PC-3 (cell line): ENCODE data around the gene EN1.

ENCODE experiments used
- EZH2 ChIP-seq: fragments of 300-600 bp; sonication (generic); IDR thresholded peaks from one replicate; pipeline ENCODE4 v1.6.1; 2017; ENCODE audit warnings: antibody characterized with exemption, mild to moderate bottlenecking, low read length; ENCODE audit not compliant: unreplicated experiment
- EZH2phosphoT487 ChIP-seq: fragments of 300-600 bp; sonication (generic); IDR thresholded peaks from 2 replicates; pipeline ENCODE4 v1.6.1; 2018; ENCODE audit warnings: mild to moderate bottlenecking, antibody characterized with exemption, low read length, borderline replicate concordance
- TF ChIP-seq, protein P1 (sequence below): fragments of 300-600 bp; sonication (generic); conservative IDR thresholded peaks from 2 replicates; pipeline ENCODE4 v1.5.1; 2017; ENCODE audit warnings: antibody characterized with exemption, low read depth, mild to moderate bottlenecking, low read length

DNA sequence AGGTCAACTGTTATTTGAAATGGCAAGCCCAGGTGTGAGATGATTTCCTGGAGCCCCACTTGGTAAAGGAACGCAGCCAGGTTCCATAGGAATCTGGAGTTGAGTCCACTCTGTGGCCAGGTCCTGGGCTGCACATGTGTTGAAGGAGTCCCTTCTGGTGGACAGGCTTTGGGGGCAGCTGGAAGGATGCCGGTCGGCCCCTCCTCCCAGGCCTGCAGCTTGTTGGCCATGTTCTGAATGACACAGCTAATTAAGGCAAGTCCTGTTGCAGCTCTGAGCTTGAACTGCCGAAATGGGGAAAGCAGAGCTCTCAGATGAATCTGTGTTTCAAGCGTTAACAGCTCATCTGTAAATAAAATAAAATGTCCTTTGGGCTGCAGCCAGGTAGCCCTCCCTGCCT lies 23.8 kb downstream of the EN1 start:
- TF ChIP-seq, protein P1, sequence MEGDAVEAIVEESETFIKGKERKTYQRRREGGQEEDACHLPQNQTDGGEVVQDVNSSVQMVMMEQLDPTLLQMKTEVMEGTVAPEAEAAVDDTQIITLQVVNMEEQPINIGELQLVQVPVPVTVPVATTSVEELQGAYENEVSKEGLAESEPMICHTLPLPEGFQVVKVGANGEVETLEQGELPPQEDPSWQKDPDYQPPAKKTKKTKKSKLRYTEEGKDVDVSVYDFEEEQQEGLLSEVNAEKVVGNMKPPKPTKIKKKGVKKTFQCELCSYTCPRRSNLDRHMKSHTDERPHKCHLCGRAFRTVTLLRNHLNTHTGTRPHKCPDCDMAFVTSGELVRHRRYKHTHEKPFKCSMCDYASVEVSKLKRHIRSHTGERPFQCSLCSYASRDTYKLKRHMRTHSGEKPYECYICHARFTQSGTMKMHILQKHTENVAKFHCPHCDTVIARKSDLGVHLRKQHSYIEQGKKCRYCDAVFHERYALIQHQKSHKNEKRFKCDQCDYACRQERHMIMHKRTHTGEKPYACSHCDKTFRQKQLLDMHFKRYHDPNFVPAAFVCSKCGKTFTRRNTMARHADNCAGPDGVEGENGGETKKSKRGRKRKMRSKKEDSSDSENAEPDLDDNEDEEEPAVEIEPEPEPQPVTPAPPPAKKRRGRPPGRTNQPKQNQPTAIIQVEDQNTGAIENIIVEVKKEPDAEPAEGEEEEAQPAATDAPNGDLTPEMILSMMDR = no peak
- TF ChIP-seq EZH2 (no peak), EZH2phosphoT487 (no peak)
